DMS153 treated with DMSO at 0.1 percent for 48 hours (cell line): Measurements from ENCODE around the gene ACVR2B.

Experiments
- DNase-seq: peaks from one replicate; lab custom pipeline; 2025; ENCODE audit not compliant: unreplicated experiment; lab: John Stamatoyannopoulos, UW

Gene ACVR2B

GRCh38 chr3:38524141-38524739 lies 70.5 kb downstream of the ACVR2B start:
- no peak for DNase-seq

GRCh38 chr3:38526792-38527191 lies 73.1 kb downstream of the ACVR2B start:
- no peak for DNase-seq

DNA sequence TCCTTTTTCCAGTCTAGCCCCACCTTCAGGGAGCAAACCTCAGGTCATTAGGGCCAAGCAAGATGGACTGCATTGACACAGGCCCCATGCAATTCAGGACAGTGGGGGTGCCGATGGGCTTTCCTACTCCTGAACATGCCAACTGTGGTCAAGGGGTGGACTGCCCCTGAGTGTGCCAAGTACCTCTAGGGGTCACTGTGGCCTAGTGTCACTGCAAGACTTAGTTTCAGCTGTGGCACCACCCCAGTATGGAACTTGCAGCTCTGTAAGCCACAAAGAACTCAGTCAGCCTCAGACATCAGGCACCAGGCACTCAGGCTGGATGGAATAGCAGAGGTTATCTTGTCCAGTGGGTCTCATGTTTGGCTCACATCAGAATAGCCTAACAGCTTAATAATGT lies 74.8 kb downstream of the ACVR2B start:
- no peak for DNase-seq

GRCh38 chr3:38532529-38532928 lies 78.8 kb downstream of the ACVR2B start:
- DNase-seq: no peak

DNA sequence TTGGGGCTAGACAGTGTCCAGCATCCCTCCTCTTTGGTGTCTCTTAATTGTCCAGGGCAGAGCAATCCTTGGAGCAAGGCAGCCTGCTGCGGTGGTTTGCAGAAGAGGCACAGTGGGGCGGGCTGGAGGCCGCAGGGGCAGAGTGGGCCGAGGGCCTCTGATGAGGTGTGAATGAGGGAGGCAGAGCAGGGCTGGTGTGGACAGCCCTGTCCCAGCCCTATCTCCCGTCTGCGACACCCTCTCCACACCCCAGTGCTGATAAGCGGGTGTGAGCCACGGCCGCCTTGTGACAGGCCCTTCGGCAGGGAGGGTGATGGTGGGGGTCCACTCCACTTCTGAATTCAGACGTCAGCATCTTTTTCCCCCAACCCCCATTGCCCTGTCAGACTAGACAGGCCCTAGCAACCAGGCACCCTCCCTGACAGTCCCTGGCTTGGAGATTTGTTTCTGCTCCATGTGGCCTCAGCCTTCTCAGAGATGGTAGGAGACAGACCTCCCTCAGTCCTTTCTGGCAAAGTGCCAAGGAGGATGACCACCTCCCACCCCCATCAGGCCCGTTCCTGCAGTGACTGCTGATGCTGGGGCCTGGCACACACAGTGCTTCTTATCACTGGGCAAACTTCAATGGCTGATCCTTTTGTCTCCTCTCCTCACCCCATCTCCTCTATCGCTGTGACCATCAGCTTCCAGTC lies 79.7 kb downstream of the ACVR2B start:
- no peak for DNase-seq

- no peak for DNase-seq
Measured at GRCh38 chr3:38534180-38534579, 80.5 kb downstream of the ACVR2B start.

DNA sequence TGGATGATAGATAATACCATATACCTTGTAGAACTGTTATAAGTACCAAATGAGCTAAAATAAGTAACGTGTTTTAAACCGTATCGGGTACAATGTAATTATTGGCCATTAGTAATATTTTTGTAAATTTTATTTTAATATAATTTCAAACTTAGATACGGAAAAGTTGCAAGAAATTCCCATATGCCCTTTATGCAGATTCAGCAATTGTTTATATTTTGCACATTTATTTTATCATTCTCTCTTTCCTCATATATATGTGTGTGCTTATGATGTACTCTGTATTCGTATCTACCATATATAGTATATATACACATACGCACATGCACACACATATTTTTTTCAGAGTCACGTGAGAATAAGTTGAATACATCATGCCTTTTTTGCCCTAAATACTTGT lies 80.9 kb downstream of the ACVR2B start:
- DNase-seq: no peak

DNA sequence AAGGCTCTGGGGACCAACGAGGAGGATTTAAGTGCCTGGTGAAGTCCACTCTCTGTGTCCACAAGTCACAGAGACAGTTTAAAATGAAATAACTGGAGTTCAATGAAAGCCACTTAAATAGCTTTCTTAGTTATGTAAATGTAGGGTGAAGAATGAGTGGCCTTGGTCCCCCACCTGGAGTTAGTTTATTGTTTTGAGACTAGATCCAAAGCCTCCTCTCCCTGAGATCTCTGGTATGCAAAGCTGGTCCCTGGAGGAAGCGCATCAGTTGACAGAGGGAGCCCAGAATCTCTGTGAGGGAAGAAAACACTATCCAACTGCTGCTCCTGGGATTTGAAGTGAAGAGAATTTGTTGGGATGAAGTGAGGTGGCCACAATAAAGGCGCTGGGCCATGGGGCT lies 83.0 kb downstream of the ACVR2B start:
- no peak for DNase-seq

DNA sequence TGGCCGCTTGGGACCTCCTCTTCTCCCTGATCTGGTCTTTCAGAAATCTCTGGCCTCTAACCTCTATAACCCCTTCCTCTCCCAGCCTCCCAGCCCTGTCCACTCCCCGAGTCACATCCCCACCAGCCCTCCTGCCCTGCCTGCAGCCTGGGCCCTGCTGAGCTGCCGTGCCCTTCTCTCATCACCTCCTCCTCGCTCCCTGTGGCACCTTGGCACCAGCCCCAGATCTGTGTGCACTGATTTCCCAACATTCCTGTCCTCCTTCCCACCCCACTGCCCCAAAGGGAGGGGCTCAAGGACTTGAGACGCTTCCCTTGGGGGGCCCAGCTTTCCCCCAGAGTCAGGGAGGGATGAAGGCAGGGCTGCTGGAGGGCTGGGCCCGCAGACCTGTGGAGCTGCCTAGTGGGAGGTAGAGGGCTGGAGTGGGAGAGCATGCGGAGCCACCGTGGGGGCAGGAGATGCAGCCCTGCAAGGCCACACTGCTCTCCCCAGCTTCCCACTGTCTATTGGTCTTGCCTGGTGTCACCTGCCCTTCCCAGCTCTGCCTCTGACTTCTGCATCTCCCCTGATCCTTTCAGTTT lies 85.2 kb downstream of the ACVR2B start:
- DNase-seq: no peak

DNA sequence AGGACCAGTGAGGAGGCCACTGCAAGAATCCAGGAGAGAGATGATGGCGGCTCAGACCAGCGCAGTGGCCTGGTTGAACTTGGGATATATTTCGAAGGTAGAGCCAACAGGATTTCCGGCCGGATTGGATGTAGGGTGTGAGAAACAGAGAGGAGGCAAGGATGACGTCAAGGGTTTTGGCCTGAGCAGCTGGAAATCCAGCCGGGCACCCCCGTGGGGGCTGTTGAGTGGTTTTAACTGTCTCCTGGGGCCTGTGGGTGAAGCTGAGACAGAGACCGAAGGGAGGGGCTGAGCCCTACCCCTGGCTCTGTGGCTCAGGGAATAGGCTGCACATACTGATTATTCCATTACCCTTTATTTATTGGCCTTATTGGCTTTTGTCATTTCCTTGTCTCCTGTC lies 88.1 kb downstream of the ACVR2B start:
- DNase-seq: no peak
